Measurements from ENCODE around the gene REV1.

GRCh38 chr2:99389371-99389770 is 100.4 kb downstream of the REV1 start:
- TF ChIP-seq POLR2A (IDR thresholded peaks at IDR 0.05; ENCODE audit: low read depth, low read length), result no peak
- TF ChIP-seq, protein P1, sequence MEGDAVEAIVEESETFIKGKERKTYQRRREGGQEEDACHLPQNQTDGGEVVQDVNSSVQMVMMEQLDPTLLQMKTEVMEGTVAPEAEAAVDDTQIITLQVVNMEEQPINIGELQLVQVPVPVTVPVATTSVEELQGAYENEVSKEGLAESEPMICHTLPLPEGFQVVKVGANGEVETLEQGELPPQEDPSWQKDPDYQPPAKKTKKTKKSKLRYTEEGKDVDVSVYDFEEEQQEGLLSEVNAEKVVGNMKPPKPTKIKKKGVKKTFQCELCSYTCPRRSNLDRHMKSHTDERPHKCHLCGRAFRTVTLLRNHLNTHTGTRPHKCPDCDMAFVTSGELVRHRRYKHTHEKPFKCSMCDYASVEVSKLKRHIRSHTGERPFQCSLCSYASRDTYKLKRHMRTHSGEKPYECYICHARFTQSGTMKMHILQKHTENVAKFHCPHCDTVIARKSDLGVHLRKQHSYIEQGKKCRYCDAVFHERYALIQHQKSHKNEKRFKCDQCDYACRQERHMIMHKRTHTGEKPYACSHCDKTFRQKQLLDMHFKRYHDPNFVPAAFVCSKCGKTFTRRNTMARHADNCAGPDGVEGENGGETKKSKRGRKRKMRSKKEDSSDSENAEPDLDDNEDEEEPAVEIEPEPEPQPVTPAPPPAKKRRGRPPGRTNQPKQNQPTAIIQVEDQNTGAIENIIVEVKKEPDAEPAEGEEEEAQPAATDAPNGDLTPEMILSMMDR (conservative IDR thresholded peaks at IDR 0.05; ENCODE audit: low read depth, low read length), result no peak
- no peak for TF ChIP-seq RFX5 (IDR thresholded peaks at IDR 0.05; ENCODE audit: low read depth, low read length)
- TF ChIP-seq BHLHE40 (IDR thresholded peaks at IDR 0.05; ENCODE audit: low read depth, low read length), result peak; percentile 48; the same call in 1 of the 2 replicates
- TF ChIP-seq SMC3 (IDR thresholded peaks at IDR 0.05; ENCODE audit: low read depth, low read length), result no peak
- no peak for TF ChIP-seq USF2 (IDR thresholded peaks at IDR 0.05; ENCODE audit: low read depth, low read length)
- no peak for TF ChIP-seq RAD21 (IDR thresholded peaks at IDR 0.05; ENCODE audit: low read length)
- TF ChIP-seq FOS (IDR thresholded peaks at IDR 0.05; ENCODE audit: low read depth, low read length), result peak; percentile 42; the same call in 1 of the 2 replicates
- TF ChIP-seq MAFK (IDR thresholded peaks at IDR 0.05; ENCODE audit: low read depth, low read length), result no peak
- TF ChIP-seq RCOR1 (IDR thresholded peaks at IDR 0.05; ENCODE audit: insufficient replicate concordance, low read length), result peak; percentile 89
- TF ChIP-seq CEBPB (IDR thresholded peaks at IDR 0.05; ENCODE audit: low read depth, low read length), result no peak
